Upper lobe of left lung (tissue), 4 donors: Measurements from ENCODE around the gene IDUA.

Experiments
- POLR2A ChIP-seq, 4 donors: fragments of 450-650 bp; IDR thresholded peaks; one replicate each; pipeline ENCODE4 v1.5.1; 2016 to 2017; ENCODE audit warnings: antibody characterized with exemption in 4 of 4, mild to moderate bottlenecking in 2 of 4
- POLR2AphosphoS5 ChIP-seq, 2 donors: sonication (generic); formaldehyde crosslinking; IDR thresholded peaks; one replicate each; pipeline ENCODE4 v1.5.1; 2017; ENCODE audit warnings: antibody characterized with exemption in 2 of 2
- TF ChIP-seq, protein P1 (sequence below), 6 experiments: fragments of 450-650 bp in 4 of 6; fragments of 200-600 bp in 2 of 6; sonication (generic) in 2 of 6; IDR thresholded peaks; one replicate each; pipeline ENCODE4 v1.5.1; 2016 to 2019; ENCODE audit warnings: antibody characterized with exemption in 6 of 6

DNA sequence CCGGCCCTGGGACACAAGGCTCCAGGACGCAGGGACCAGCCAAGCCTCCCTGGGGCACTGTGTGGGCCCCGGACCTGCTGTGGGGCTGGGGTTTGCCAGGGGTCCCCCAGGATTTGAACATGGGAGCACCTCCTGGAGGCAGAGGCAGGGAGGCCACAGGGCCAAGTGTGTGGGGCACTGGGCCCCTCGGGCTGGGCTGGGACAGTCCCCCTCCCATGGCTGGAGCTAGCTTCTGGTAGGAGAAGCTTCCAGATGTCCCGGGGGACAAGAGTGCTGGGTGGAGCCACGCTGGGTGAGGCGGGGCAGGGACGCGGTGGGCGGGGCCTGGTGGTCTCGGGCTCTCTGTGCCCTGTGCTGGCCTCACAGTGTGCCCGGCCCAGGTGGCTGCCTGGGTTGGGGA lies 43.2 kb downstream of the IDUA start:
- TF ChIP-seq POLR2A (IDR thresholded peaks at IDR 0.05): no peak
- TF ChIP-seq, protein P1, sequence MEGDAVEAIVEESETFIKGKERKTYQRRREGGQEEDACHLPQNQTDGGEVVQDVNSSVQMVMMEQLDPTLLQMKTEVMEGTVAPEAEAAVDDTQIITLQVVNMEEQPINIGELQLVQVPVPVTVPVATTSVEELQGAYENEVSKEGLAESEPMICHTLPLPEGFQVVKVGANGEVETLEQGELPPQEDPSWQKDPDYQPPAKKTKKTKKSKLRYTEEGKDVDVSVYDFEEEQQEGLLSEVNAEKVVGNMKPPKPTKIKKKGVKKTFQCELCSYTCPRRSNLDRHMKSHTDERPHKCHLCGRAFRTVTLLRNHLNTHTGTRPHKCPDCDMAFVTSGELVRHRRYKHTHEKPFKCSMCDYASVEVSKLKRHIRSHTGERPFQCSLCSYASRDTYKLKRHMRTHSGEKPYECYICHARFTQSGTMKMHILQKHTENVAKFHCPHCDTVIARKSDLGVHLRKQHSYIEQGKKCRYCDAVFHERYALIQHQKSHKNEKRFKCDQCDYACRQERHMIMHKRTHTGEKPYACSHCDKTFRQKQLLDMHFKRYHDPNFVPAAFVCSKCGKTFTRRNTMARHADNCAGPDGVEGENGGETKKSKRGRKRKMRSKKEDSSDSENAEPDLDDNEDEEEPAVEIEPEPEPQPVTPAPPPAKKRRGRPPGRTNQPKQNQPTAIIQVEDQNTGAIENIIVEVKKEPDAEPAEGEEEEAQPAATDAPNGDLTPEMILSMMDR (IDR thresholded peaks at IDR 0.05): no peak
- no peak for TF ChIP-seq POLR2AphosphoS5 (IDR thresholded peaks at IDR 0.05)
